ENCODE results near the gene TBX21. TPM values are rescaled to one million over a fixed set of nuclear protein-coding genes. Genes with fewer than 3 reads are reported as not detected.

The TBX21 gene
- total RNA-seq, 1 experiment from 2014 or later = 0.15 TPM

DNA sequence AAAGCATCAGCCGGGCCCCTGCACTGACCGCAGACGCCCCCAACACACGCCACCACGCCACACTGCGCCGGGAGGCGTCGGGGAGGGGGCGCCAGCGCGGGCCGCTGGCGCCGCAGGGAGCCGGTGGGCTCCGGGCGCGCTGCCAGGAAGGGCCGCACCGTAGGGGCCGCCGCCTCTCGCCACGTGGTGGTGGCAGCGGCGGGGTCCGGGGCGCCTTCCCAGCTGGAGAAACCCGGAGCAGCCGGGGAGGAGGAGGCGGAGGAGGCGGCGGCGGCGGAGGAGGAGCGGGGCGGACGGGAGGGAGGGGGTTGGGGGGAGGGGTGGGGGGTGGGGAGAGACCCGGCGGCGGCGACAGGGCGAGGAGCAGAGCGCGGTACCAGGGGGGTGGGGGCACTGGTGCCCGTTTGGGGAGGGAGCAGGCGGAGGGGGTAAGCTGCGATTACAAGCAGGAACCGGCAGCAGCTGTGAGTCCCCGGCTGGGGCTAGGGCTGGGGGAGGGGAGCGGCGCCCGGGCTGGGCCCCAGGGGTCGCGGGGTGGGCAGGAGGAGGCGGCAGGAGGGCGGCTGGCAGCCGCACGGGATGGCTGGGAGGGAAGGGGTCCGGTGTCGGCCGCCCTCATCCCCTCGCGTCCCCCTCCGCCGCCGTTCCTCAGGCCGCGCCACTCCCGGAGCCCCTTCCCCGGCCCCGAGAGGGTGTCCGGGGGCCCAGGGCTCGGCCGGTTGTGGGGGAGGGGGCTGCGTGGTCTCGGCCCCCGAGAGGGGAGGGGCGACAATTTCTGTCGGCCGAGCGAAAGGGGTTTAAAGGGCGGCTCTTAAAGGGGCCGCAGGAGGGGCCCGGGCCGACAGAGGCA, 39.1 kb upstream of the TBX21 start, which contains the start of gene TBKBP1 (continued):
- TF ChIP-seq, protein P1, sequence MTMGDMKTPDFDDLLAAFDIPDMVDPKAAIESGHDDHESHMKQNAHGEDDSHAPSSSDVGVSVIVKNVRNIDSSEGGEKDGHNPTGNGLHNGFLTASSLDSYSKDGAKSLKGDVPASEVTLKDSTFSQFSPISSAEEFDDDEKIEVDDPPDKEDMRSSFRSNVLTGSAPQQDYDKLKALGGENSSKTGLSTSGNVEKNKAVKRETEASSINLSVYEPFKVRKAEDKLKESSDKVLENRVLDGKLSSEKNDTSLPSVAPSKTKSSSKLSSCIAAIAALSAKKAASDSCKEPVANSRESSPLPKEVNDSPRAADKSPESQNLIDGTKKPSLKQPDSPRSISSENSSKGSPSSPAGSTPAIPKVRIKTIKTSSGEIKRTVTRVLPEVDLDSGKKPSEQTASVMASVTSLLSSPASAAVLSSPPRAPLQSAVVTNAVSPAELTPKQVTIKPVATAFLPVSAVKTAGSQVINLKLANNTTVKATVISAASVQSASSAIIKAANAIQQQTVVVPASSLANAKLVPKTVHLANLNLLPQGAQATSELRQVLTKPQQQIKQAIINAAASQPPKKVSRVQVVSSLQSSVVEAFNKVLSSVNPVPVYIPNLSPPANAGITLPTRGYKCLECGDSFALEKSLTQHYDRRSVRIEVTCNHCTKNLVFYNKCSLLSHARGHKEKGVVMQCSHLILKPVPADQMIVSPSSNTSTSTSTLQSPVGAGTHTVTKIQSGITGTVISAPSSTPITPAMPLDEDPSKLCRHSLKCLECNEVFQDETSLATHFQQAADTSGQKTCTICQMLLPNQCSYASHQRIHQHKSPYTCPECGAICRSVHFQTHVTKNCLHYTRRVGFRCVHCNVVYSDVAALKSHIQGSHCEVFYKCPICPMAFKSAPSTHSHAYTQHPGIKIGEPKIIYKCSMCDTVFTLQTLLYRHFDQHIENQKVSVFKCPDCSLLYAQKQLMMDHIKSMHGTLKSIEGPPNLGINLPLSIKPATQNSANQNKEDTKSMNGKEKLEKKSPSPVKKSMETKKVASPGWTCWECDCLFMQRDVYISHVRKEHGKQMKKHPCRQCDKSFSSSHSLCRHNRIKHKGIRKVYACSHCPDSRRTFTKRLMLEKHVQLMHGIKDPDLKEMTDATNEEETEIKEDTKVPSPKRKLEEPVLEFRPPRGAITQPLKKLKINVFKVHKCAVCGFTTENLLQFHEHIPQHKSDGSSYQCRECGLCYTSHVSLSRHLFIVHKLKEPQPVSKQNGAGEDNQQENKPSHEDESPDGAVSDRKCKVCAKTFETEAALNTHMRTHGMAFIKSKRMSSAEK (CRISPR knock-in tag; IDR thresholded peaks at IDR 0.05; ENCODE audit: borderline replicate concordance) = no peak
- TF ChIP-seq SP1 (CRISPR knock-in tag; conservative IDR thresholded peaks at IDR 0.05) = no peak
- TF ChIP-seq ESRRA (CRISPR knock-in tag; IDR thresholded peaks at IDR 0.05; ENCODE audit: borderline replicate concordance) = no peak
- peak; percentile 77 for TF ChIP-seq ZNF423 (CRISPR knock-in tag; IDR thresholded peaks at IDR 0.05)
- TF ChIP-seq, protein P2, sequence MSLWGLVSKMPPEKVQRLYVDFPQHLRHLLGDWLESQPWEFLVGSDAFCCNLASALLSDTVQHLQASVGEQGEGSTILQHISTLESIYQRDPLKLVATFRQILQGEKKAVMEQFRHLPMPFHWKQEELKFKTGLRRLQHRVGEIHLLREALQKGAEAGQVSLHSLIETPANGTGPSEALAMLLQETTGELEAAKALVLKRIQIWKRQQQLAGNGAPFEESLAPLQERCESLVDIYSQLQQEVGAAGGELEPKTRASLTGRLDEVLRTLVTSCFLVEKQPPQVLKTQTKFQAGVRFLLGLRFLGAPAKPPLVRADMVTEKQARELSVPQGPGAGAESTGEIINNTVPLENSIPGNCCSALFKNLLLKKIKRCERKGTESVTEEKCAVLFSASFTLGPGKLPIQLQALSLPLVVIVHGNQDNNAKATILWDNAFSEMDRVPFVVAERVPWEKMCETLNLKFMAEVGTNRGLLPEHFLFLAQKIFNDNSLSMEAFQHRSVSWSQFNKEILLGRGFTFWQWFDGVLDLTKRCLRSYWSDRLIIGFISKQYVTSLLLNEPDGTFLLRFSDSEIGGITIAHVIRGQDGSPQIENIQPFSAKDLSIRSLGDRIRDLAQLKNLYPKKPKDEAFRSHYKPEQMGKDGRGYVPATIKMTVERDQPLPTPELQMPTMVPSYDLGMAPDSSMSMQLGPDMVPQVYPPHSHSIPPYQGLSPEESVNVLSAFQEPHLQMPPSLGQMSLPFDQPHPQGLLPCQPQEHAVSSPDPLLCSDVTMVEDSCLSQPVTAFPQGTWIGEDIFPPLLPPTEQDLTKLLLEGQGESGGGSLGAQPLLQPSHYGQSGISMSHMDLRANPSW (CRISPR knock-in tag; conservative IDR thresholded peaks at IDR 0.05; ENCODE audit: low read depth) = no peak
- TF ChIP-seq CREB1 (CRISPR knock-in tag; IDR thresholded peaks at IDR 0.05) = no peak
- no peak for TF ChIP-seq NFYB (CRISPR knock-in tag; conservative IDR thresholded peaks at IDR 0.05; ENCODE audit: low read depth)

DNA sequence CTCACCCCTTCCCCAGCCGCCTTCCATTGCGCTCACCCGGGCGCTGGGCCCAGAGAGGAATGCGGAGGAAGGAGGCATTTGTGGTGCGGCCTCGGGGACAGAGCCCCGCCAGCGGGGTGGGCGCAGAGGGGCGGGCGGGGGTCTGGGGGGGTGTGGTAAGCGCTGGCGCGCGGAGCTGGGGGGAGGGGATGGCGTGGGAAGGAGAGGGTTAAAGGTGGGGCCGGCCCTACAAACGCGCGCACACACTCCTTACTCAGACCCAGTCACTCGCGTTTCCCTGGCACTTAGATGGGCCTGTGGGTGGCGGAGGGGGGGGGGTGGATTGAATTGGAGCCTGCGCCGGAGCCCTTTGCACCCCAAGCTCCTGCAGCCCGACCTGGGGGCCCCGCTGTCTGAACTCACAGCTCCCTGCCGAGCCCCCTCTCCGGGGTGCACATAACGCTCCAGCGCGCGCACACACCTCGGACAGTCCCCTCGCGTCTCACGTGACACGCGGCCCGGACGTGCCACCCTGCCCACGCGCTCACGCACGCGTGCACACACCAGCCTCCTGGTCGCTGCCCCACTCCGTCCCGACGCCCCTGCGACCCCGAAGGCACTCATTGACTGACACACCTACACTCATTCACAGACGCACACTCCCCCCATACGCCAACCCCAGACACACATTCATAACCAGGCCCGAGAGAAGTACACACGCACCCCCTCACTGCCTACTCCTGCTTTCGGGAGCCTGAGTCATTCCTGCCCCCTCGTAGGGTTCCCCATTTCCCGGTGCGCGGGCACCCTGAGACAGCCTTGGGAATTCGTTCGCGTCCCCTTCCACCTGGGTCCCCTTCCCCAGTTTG, 38.2 kb upstream of the TBX21 start:
- Mint-ChIP-seq H3K27ac (peak overlapping the region; percentile 39; the same call in 1 of the 2 replicates), H3K4me1 (peaks cover 40% of the 10 kb centered on the region), H3K9me3 (no peaks in the 10 kb centered on the region), H3K36me3 (no peaks in the 10 kb centered on the region), H3K27me3 (ENCODE audit: low read depth) (no peaks in the 10 kb centered on the region), H3K4me3 (peak overlapping the region; percentile 91)
- ChIA-PET POLR2A (interaction anchor here (0.7 to 2.9 kb wide), 2 partner anchors 45 to 48 kb away, joined by 4 to 15 read pairs; partner anchors contain the start of gene KPNB1), CTCF (interaction anchor here (0.9 to 2.1 kb wide), 7 partner anchors 45 to 252 kb away, joined by 3 to 10 read pairs (median 4); partner anchors contain the start of genes KPNB1 and SCRN2)
- DNase-seq (ENCODE audit: low spot score) (no peak), ATAC-seq (no peak; the same call in 1 of the 2 replicates)
- 0 out of 2 replicates have a peak, but pooled peaks have one; percentile 7 for TF ChIP-seq ZNF416 (CRISPR knock-in tag; IDR thresholded peaks at IDR 0.05)
- TF ChIP-seq SOX15 (CRISPR knock-in tag; IDR thresholded peaks at IDR 0.05) = no peak
- TF ChIP-seq FOXP1 (CRISPR knock-in tag; IDR thresholded peaks at IDR 0.05; ENCODE audit: borderline replicate concordance) = 0 out of 2 replicates have a peak, but pooled peaks have one; percentile 25
- TF ChIP-seq, protein P3, sequence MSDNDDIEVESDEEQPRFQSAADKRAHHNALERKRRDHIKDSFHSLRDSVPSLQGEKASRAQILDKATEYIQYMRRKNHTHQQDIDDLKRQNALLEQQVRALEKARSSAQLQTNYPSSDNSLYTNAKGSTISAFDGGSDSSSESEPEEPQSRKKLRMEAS (CRISPR knock-in tag; IDR thresholded peaks at IDR 0.05) = peak; percentile 62; the same call in 1 of the 2 replicates
- peak; percentile 13; the same call in 1 of the 2 replicates for TF ChIP-seq ZNF423 (CRISPR knock-in tag; IDR thresholded peaks at IDR 0.05)
- TF ChIP-seq, protein P2 (CRISPR knock-in tag; conservative IDR thresholded peaks at IDR 0.05; ENCODE audit: low read depth) = no peak
- TF ChIP-seq, protein P4, sequence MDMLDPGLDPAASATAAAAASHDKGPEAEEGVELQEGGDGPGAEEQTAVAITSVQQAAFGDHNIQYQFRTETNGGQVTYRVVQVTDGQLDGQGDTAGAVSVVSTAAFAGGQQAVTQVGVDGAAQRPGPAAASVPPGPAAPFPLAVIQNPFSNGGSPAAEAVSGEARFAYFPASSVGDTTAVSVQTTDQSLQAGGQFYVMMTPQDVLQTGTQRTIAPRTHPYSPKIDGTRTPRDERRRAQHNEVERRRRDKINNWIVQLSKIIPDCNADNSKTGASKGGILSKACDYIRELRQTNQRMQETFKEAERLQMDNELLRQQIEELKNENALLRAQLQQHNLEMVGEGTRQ (CRISPR knock-in tag; IDR thresholded peaks at IDR 0.05) = peak; percentile 66
- 0 out of 2 replicates have a peak, but pooled peaks have one; percentile 21 for TF ChIP-seq TEAD4 (CRISPR knock-in tag; IDR thresholded peaks at IDR 0.05)
- no peak for TF ChIP-seq KAT7 (CRISPR knock-in tag; IDR thresholded peaks at IDR 0.05; ENCODE audit: borderline replicate concordance)
- TF ChIP-seq CBFB (CRISPR knock-in tag; IDR thresholded peaks at IDR 0.05; ENCODE audit: low read depth) = 0 out of 2 replicates have a peak, but pooled peaks have one; percentile 18
- TF ChIP-seq, protein P5, sequence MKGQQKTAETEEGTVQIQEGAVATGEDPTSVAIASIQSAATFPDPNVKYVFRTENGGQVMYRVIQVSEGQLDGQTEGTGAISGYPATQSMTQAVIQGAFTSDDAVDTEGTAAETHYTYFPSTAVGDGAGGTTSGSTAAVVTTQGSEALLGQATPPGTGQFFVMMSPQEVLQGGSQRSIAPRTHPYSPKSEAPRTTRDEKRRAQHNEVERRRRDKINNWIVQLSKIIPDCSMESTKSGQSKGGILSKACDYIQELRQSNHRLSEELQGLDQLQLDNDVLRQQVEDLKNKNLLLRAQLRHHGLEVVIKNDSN (CRISPR knock-in tag; IDR thresholded peaks at IDR 0.05) = peak; percentile 68
